GM23248 (cell line): Measurements from ENCODE around the gene SHOC1.

Experiments
- EZH2 ChIP-seq: fragments of 200-600 bp; sonication (generic); IDR thresholded peaks from 2 replicates; pipeline ENCODE4 v1.6.1; 2018; ENCODE audit warnings: antibody characterized with exemption, mild to moderate bottlenecking; ENCODE audit not compliant: insufficient read depth, poor library complexity, severe bottlenecking
- EZH2phosphoT487 ChIP-seq: fragments of 200-600 bp; sonication (generic); IDR thresholded peaks from 2 replicates; pipeline ENCODE4 v1.6.1; 2018; ENCODE audit warnings: antibody characterized with exemption, moderate library complexity, mild to moderate bottlenecking, low read depth; ENCODE audit not compliant: insufficient read depth

DNA sequence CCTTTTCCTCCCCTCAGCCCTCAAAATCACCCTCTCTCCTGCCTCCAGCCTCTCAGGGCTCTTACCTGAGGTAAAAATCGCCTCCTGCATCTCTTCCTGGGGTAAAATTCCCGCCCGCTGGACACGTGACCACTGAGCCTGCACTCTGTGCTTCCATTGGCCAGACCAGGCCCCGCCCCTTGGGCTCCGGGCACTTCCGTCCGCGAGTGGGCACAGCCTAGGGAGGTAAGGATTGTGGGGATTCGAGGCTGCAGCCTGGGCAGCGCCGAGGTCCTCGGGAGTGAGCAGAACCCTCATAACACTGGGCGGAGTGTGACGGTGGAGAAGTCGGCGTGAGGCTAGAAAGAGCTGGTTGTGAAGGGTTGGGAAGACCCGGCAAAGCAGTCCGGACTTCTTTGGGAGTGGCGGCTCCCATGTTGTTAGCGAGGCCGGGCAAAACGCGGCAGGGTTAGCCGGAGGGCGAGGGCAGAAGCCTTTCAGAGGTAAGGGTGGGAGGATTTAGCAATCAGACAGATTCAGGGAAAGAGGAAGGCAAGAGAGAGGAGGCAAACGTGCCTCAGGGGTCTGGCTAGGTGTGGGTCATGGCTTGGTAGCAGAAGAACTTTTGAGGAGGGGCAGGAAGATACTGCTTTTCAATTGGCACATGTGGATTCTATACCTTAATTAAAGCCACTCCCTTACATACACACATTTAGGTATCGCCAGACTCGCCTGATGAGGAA is at the start of gene SHOC1:
- TF ChIP-seq EZH2 (no peak), EZH2phosphoT487 (no peak)
